K562 (cell line): Measurements from ENCODE around the gene SIDT1. TPM values are rescaled to one million over a fixed set of nuclear protein-coding genes. Genes with fewer than 3 reads are reported as not detected.

Experiments
- ATAC-seq: fragments of 200-7000 bp; cut with Tn5 transposase; 3 replicates; pipeline ENCODE4 v1.9.1; 2020; ENCODE audit warnings: moderate library complexity
- BruUV-seq: library from RNA; stranded (reverse); fragments of 400-500 nt; replicated peaks from 2 replicates; lab custom pipeline; 2021; lab: Mats Ljungman, UMichigan
- CTCF ChIA-PET: fragments of 300-600 bp; formaldehyde crosslinking; extraction: SDS; loops from one replicate; lab custom pipeline; 2021; ENCODE audit warnings: low intra/inter-chr PET ratio; lab: Yijun Ruan, JAX
- POLR2A ChIA-PET: fragments of 300-600, 350-650 bp; sonication (Branson Sonifier 250); formaldehyde crosslinking; extraction: SDS; loops from one replicate; lab custom pipeline; 2021; ENCODE audit warnings: antibody characterized with exemption, inconsistent platforms; lab: Yijun Ruan, JAX
- DNase-seq, 4 experiments: peaks; one replicate each; pipeline versions ENCODE4 v3.0.0 to v3.0.0-alpha.2; 2011 to 2018; ENCODE audit warnings: low spot score in 3 of 4, mixed read lengths in 3 of 4; ENCODE audit errors: extremely low read depth in 1 of 4
- FAIRE-seq: peaks from 2 replicates; lab custom pipeline; 2011; peaks lifted over from hg19 to GRCh38; lab: Jason Lieb, UNC
- H2AFZ ChIP-seq: 2 replicates; pipeline ENCODE4 v1.6.0; 2011; ENCODE audit warnings: low read depth, low read length, control low read depth, inconsistent platforms
- H3K27ac ChIP-seq: fragments of 200-600 bp; 3 replicates; pipeline ENCODE4 v1.8.0; 2011; ENCODE audit warnings: low read depth, mild to moderate bottlenecking, control low read depth, inconsistent platforms, low read length, moderate library complexity, mixed read lengths; ENCODE audit errors: extremely low read depth
- H3K27me3 ChIP-seq, 2 experiments: fragments of 300-600 bp in 1 of 2; 2 replicates in 1 of 2; 3 replicates in 1 of 2; pipeline versions ENCODE4 v1.6.0 to v1.8.0; 2011; ENCODE audit warnings: inconsistent platforms in 2 of 2, low read length in 2 of 2, mild to moderate bottlenecking in 1 of 2, mixed read lengths in 1 of 2, moderate library complexity in 1 of 2; ENCODE audit not compliant: control insufficient read depth in 2 of 2, insufficient read depth in 2 of 2
- H3K36me3 ChIP-seq: fragments of 300-600 bp; 3 replicates; pipeline ENCODE4 v1.8.0; 2011; ENCODE audit warnings: mild to moderate bottlenecking, low read length, inconsistent platforms; ENCODE audit not compliant: control insufficient read depth, insufficient read depth
- H3K4me1 ChIP-seq, 2 experiments: fragments of 200-600 bp in 1 of 2; replicated peaks in 1 of 2; 2 replicates in 1 of 2; 3 replicates in 1 of 2; pipeline versions ENCODE4 v1.5.1 to v1.8.0; 2011; ENCODE audit warnings: inconsistent platforms in 2 of 2, low read length in 2 of 2, mild to moderate bottlenecking in 1 of 2, mixed read lengths in 1 of 2, moderate library complexity in 1 of 2; ENCODE audit not compliant: control insufficient read depth in 2 of 2, insufficient read depth in 2 of 2
- H3K4me2 ChIP-seq: 2 replicates; pipeline ENCODE4 v1.6.1; 2011; ENCODE audit warnings: low read length, control low read depth, inconsistent platforms, mixed read lengths; ENCODE audit not compliant: insufficient read depth
- H3K4me3 ChIP-seq: fragments of 200-600 bp; sonication (generic), shearing (Covaris generic); 2 replicates; pipeline ENCODE4 v1.5.1; 2016; ENCODE audit warnings: control low read depth, inconsistent platforms
- H3K79me2 ChIP-seq: fragments of 200-600 bp; 3 replicates; pipeline ENCODE4 v1.8.0; 2011; ENCODE audit warnings: low read length, inconsistent platforms; ENCODE audit not compliant: control insufficient read depth, insufficient read depth
- H3K9ac ChIP-seq, 2 experiments: 2 replicates each; pipeline versions ENCODE4 v1.6.0 to v1.6.1; 2011; ENCODE audit warnings: low read depth in 2 of 2, low read length in 2 of 2, control low read depth in 1 of 2, inconsistent platforms in 1 of 2, mild to moderate bottlenecking in 1 of 2, mixed read lengths in 1 of 2; ENCODE audit not compliant: insufficient read depth in 1 of 2
- H3K9me1 ChIP-seq: one replicate; pipeline ENCODE4 v1.6.0; 2011; ENCODE audit warnings: inconsistent platforms, mild to moderate bottlenecking, low read length, moderate library complexity; ENCODE audit not compliant: control insufficient read depth, insufficient read depth
- H3K9me3 ChIP-seq: replicated peaks from 2 replicates; pipeline ENCODE4 v1.5.1; 2011; ENCODE audit warnings: low read depth, low read length, inconsistent platforms; ENCODE audit not compliant: control insufficient read depth, insufficient read depth
- H4K20me1 ChIP-seq: replicated peaks from 2 replicates; pipeline ENCODE4 v1.6.1; 2011; ENCODE audit warnings: low read length, inconsistent platforms, mixed read lengths; ENCODE audit not compliant: control insufficient read depth, insufficient read depth
- MTF1 ChIP-seq: fragments of 250-450 bp; sonication (Bioruptor Pico); IDR thresholded peaks from 2 replicates; pipeline ENCODE4 v1.9.0; 2021; ENCODE audit warnings: moderate library complexity, mild to moderate bottlenecking, inconsistent platforms, borderline replicate concordance
- PRMT5 ChIP-seq: sonication (generic); formaldehyde crosslinking; IDR thresholded peaks from 2 replicates; pipeline ENCODE4 v1.5.0; 2020; ENCODE audit warnings: missing genetic modification reagents
- SP2 ChIP-seq: IDR thresholded peaks from 2 replicates; pipeline ENCODE4 v1.6.1; 2011; ENCODE audit warnings: mild to moderate bottlenecking, low read depth, low read length, moderate library complexity; ENCODE audit not compliant: poor library complexity, severe bottlenecking; ENCODE audit errors: extremely low read depth
- WGBS: fragments of 100-300 bp; shearing (Covaris generic); methylation state at CpG from one replicate; pipeline ENCODE4 v1.1.6; 2016; ENCODE audit warnings: low coverage, mixed read lengths; ENCODE audit not compliant: insufficient coverage; ENCODE audit errors: missing lambda C conversion rate; 5-methylcytosine and 5-hydroxymethylcytosine counted together
- in situ Hi-C: fragments of 300-500 bp; cut with MboI; formaldehyde crosslinking; loops from 4 replicates; pipeline ENCODE4 v1.15.0; 2018; ENCODE audit warnings: inconsistent platforms, mixed read lengths
- intact Hi-C: fragments of 100-400 bp; cut with micrococcal nuclease; formaldehyde crosslinking; loops from 2 replicates; pipeline ENCODE4 v1.14.2; 2022
- polyA plus RNA-seq, 8 experiments: library from polyadenylated mRNA; depleted of rRNA in 4 of 8; stranded (reverse) in 5 of 8; unstranded in 3 of 8; fragments of >200 nt; fragmentation: Nextera tagmentation in 2 of 8; fragmentation: Illumina TruSeq in 1 of 8; extraction: Ambion mirVana in 2 of 8; extraction: Trizol in 1 of 8; gene quantifications; 2 replicates each; pipeline versions ENCODE4 v1.2.1 to v1.2.3, GENCODE V29; 2011 to 2014; ENCODE audit warnings: inconsistent platforms in 1 of 8, missing spikeins in 1 of 8
- total RNA-seq, 7 experiments: library from RNA; depleted of rRNA in 6 of 7; stranded (reverse); fragments of >200 nt in 6 of 7; fragmentation: Illumina TruSeq in 2 of 7; extraction: Trizol in 2 of 7; gene quantifications; 2 replicates each; pipeline versions ENCODE4 v1.2.1 to v1.2.3, GENCODE V29; 2011 to 2021; ENCODE audit warnings: low replicate concordance in 1 of 7
- TF ChIP-seq, protein P1 (sequence below): fragments of 450-650 bp; conservative IDR thresholded peaks from 2 replicates; pipeline ENCODE4 v1.6.1; 2016; ENCODE audit warnings: missing genetic modification characterization, low read depth, mild to moderate bottlenecking, missing compliant biosample characterization, moderate library complexity

Gene SIDT1
- total and polyA plus RNA-seq, 9 of the 15 experiments (the other 6 are each of a cell fraction or from before 2014, with no cell fraction given) = not detected

DNA sequence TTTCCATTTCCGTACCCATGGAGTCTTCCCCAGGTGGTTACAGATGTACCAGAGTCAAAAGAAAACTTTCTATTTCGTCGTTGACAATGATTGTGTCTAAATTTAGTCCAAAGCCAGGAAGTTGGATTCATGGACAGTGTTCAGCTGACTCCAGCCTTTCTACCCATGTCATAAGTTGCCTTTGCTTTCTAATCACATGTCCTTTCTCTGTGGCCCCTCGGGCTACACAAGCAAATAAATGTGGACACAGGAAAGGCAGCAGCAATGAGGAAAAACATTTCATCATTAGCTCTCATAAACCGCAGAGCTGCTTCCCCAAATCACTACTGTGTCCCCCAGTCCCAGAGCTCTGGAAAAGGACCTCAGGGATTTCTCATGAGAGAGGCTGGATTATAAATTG, 82.0 kb downstream of the SIDT1 start:
- intact Hi-C loops (no loop called here), in situ Hi-C loops (loop anchor here (25.0 kb wide), 1 partner anchor 552 kb away; no protein-coding TSS in a partner anchor)
- Histone ChIP-seq H3K4me1 (no peaks in the 10 kb centered on the region), H3K4me2 (no peak overlapping the region), H4K20me1 (no peaks in the 10 kb centered on the region), H3K79me2 (no peaks in the 10 kb centered on the region), H3K27me3 (peaks cover 0 to 9% of the 10 kb centered on the region in 2 experiments; a peak in 3 of 5 replicates), H3K4me3 (no peak overlapping the region), H3K9ac (no peak overlapping the region), H2AFZ (no peak overlapping the region), H3K9me3 (no peaks in the 10 kb centered on the region), H3K9me1 (no peaks in the 10 kb centered on the region), H3K27ac (no peak overlapping the region), H3K36me3 (no peaks in the 10 kb centered on the region)
- TF ChIP-seq MTF1 (CRISPR knock-in tag) = no peak
- 2% methylated on average over 5 of the region's 5 CpGs for WGBS
- ChIA-PET POLR2A (no interaction called here), CTCF (no interaction called here)
- FAIRE-seq (no peak), DNase-seq (no peak), ATAC-seq (no peak)
- no TSS peak for BruUV-seq

DNA sequence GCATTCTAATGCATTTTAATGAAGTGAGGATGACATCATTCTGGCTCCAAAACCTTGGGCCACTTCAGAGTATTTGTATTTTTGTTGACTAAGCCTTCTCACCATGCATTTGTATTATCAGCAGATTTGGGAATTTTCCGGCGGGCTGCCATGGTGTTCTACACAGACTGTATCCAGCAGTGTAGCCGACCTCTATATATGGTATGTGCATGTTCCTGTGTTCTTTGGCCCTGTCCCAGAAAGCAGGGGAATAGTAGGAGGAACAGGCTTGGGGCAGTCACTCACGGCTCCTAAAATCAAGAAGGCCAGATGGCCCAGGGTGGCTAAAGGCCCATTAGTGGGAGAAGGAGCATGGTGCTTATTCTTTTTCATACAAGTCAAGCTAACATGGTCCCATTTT, 83.6 kb downstream of the SIDT1 start:
- Histone ChIP-seq H3K79me2 (no peaks in the 10 kb centered on the region), H3K27ac (no peak overlapping the region), H3K27me3 (peaks cover 0 to 6% of the 10 kb centered on the region in 2 experiments; a peak in 3 of 5 replicates), H3K9me1 (no peaks in the 10 kb centered on the region), H3K9me3 (no peaks in the 10 kb centered on the region), H3K4me2 (no peak overlapping the region)
- no peak for FAIRE-seq
- ATAC-seq = no peak
- in situ Hi-C loops = loop anchor here (25.0 kb wide), 1 partner anchor 554 kb away; no protein-coding TSS in a partner anchor
- TF ChIP-seq PRMT5 (CRISPR knock-in tag) = no peak
- TF ChIP-seq, protein P1, sequence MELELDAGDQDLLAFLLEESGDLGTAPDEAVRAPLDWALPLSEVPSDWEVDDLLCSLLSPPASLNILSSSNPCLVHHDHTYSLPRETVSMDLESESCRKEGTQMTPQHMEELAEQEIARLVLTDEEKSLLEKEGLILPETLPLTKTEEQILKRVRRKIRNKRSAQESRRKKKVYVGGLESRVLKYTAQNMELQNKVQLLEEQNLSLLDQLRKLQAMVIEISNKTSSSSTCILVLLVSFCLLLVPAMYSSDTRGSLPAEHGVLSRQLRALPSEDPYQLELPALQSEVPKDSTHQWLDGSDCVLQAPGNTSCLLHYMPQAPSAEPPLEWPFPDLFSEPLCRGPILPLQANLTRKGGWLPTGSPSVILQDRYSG (tag) = no peak
- TF ChIP-seq SP2 = no peak
- TF ChIP-seq, all 486 proteins: peak for 0
- no peak for DNase-seq
- Histone ChIP-seq H4K20me1 (no peaks in the 10 kb centered on the region), H2AFZ (no peak overlapping the region), H3K9ac (no peak overlapping the region), H3K4me3 (no peak overlapping the region), H3K4me1 (no peaks in the 10 kb centered on the region), H3K36me3 (no peaks in the 10 kb centered on the region)
- BruUV-seq = no TSS peak
- intact Hi-C loops = no loop called here
- CTCF ChIA-PET = no interaction called here
- POLR2A ChIA-PET = interaction anchor here (1.4 kb wide), 1 partner anchor 16 kb away, joined by 4 read pairs; no protein-coding TSS in a partner anchor
- 0% methylated on average over 4 of the region's 4 CpGs for WGBS
